Prostate gland (tissue), 2 donors: ENCODE measurements around the gene AP3B1.

Experiments used
- POLR2A ChIP-seq: fragments of 450-650 bp; IDR thresholded peaks from one replicate; pipeline ENCODE4 v1.6.1; 2016; ENCODE audit warnings: antibody characterized with exemption, mild to moderate bottlenecking
- POLR2AphosphoS5 ChIP-seq: sonication (generic); formaldehyde crosslinking; IDR thresholded peaks from one replicate; pipeline ENCODE4 v1.6.1; 2017; ENCODE audit warnings: antibody characterized with exemption
- TF ChIP-seq, protein P1 (sequence below), 4 experiments: fragments of 200-600 bp in 2 of 4; fragments of 450-650 bp in 2 of 4; sonication (generic) in 2 of 4; IDR thresholded peaks; 1 replicate in 3 of 4; 2 replicates in 1 of 4; pipeline ENCODE4 v1.5.1; 2016 to 2019; ENCODE audit warnings: antibody characterized with exemption in 4 of 4, mild to moderate bottlenecking in 2 of 4, moderate library complexity in 2 of 4

GRCh38 chr5:78286290-78286689 is 8.2 kb downstream of the AP3B1 start:
- TF ChIP-seq POLR2A (no peak), POLR2AphosphoS5 (no peak)
- TF ChIP-seq, protein P1, sequence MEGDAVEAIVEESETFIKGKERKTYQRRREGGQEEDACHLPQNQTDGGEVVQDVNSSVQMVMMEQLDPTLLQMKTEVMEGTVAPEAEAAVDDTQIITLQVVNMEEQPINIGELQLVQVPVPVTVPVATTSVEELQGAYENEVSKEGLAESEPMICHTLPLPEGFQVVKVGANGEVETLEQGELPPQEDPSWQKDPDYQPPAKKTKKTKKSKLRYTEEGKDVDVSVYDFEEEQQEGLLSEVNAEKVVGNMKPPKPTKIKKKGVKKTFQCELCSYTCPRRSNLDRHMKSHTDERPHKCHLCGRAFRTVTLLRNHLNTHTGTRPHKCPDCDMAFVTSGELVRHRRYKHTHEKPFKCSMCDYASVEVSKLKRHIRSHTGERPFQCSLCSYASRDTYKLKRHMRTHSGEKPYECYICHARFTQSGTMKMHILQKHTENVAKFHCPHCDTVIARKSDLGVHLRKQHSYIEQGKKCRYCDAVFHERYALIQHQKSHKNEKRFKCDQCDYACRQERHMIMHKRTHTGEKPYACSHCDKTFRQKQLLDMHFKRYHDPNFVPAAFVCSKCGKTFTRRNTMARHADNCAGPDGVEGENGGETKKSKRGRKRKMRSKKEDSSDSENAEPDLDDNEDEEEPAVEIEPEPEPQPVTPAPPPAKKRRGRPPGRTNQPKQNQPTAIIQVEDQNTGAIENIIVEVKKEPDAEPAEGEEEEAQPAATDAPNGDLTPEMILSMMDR (IDR thresholded peaks at IDR 0.05) = no peak
